ENCODE results near the gene UBE2D4.
"Not testable (repeated sequence)": the region's sequence is repeated elsewhere in the genome, so short reads cannot be mapped to it uniquely, and the experiment has no call there.

UBE2D4 gene

DNA sequence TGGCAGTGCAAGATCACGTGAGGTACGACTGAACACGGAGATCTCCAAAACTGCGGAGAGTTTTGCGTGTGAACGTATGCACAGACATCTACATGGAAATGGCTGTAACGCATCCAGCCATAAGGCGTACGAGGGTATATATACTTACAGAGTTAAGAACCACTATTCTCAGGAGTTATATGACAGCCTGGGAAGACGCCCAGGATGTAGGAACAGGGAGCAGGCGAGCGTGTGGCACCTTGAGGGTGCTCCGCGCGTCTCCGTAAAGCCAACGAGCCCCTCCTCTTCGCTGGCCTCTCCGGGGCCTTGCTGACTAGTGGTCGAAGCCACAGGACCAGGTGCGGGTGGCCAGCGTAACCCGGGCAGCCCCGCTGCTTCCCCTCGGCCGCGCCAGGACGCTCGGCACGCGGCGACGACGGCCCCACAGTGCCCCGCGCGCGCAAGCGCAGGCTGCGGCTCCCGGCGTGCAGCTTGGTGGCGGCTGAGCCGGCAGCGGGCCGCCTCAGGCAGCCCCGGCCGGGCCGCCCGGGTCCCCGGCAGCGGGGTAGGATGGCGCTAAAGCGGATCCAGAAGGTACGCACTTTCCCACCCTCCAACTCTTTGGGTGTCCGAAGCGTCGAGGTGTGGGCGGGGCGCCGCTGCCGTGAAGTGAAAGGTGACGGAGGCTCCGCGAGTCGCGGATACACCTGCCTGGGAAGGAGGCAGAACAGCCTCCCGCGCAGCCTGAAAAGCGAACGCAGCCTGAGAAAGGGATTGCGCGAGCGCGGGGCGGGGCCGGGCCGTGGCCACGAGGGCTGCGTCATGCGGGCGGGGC is at the start of gene UBE2D4:
Gene UBE2D4, plus strand, starts transcription at position 453 of the 814 bp plus-strand sequence. Its CDS starts 97 bp downstream, at position 550.
- DNase-seq (ENCODE audit: low spot score) = peak; percentile 94

- DNase-seq (ENCODE audit: low spot score) = no peak
These were observed 49.1 kb upstream of the UBE2D4 start for GRCh38 chr7:43876976-43877745.

- DNase-seq (ENCODE audit: low spot score) = no peak
These were observed 48.0 kb upstream of the UBE2D4 start for GRCh38 chr7:43877968-43878864.

DNA sequence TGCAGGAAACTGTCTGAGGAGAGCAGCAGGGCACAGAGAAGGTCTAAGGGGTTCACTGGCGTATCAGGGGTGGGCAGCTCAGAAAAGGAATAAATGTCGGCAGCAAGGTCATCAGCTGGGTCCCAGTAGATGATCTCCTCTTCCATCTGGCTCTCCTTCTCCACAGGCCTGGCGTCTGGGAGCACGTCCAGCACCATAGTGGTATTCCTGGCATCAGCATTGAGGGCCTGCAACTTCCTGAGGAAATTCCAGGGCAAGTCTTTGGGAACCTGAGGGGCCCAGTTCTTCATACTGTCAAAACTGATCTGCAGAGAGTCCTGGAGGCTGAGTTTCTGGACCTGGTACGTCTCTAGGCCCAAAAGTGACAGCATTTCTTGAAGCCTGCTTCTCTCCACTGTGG is 47.4 kb upstream of the UBE2D4 start:
- no peak for DNase-seq (ENCODE audit: low spot score)

- DNase-seq (ENCODE audit: low spot score) = no peak
These were observed 46.8 kb upstream of the UBE2D4 start for GRCh38 chr7:43879477-43879876.

- DNase-seq (ENCODE audit: low spot score) = no peak
These were observed 45.6 kb upstream of the UBE2D4 start for GRCh38 chr7:43880596-43880995.

DNA sequence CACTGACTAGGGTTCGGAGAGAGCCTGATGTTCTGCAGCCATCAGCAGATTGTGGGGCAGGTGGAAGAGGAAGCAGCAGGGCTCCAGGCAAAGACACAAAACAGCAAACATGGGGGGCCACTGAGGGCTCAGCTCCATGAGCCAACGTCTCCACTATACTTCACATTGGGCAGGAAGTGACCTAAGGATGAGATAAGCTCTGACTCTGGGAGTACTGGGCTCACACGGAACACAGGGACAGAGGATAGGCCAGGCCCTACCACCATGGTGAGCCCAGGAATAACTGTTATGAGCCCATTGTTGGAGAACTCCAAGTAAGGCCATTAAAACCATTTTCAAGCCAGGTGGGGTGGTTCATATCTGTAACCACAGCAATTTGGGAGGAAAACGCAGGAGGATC is 42.0 kb upstream of the UBE2D4 start:
- DNase-seq (ENCODE audit: low spot score) = no peak

GRCh38 chr7:43884617-43885016 is 41.6 kb upstream of the UBE2D4 start:
- no peak for DNase-seq (ENCODE audit: low spot score)

- no peak for DNase-seq (ENCODE audit: low spot score)
These were observed 37.0 kb upstream of the UBE2D4 start for GRCh38 chr7:43888993-43889945.

DNA sequence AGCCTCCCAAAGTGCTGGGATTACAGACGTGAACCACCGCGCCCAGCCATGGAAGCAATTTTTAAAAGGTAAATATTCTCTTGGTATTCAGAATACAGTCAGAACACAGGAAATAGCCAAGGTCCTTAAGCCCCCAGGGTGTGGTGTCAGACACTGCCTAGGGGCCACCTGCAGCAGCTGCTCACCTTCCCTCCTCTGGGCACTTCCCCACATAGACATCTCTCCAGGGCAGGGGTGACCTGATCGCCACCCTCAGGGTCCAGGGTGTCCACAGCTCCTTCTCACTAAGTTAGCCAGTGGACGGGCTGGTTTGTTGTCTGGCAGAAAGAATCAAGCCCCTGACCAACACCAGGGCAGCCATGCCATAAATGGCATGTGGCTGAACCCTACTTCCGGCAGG is 35.8 kb upstream of the UBE2D4 start:
- DNase-seq (ENCODE audit: low spot score) = no peak

DNA sequence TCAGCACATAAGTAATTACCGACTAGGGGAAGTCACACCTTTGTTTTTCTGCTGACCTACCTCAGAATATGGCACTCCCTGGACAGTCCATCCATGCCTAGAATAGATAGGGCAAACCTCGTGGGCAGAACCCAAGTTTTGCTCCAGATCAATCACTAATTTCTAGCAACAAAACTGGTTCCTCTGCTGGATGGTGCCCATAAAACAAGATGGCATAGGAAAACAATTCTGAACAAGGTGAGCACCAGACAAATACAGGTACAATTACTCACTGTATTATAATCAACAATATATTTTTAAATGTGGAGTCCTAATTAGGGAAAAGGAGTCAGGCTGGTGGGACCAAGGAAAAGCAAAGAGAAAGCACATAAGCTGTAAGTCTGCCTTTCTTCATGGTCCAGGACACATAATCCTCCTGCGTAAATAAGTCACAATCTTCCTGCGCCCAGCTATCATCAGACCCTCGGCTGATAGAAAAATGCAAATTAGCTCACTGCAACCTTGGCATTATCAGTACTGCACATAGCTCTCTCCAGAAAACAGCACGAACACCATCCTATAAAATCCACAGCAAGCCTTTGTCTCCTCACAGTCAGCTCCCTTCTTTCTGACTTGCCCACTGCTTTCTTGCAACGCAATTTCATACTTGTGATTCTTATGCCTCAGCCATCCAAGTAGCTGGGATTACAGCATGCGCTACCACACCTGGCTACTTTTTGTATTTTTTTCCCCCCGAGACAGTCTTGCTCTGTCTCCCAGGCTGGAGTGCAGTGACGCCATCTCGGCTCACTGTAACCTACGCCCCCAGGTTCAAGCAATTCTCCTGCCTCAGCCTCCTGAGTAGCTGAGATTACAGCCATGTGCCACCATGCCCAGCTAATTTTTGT is 34.9 kb upstream of the UBE2D4 start:
- DNase-seq (ENCODE audit: low spot score) = no peak

DNA sequence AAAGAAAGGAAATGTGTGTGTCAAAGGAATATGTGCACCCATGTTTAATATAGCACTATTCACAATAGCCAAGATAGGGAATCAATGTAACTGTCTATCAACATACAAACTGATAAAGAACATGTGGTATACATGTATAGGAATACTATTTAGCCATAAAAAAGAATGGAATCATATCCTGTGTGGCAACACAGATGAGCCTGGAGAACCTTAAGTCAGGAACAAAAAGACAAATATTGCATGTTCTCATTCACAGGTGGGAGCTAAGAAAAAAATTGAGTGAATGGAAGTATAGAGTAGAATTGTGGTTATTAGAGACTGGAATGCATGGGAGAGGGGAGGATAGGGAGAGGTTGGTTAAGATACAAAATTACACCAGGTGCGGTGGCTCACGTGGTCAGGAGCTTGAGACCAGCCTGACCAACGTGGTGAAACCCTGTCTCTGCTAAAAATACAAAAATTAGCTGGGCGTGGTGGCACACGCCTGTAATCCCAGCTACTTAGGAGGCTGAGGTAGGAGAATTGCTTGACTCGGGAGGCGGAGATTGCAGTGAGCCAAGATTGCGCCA is 30.3 kb upstream of the UBE2D4 start:
- no peak for DNase-seq (ENCODE audit: low spot score)

DNA sequence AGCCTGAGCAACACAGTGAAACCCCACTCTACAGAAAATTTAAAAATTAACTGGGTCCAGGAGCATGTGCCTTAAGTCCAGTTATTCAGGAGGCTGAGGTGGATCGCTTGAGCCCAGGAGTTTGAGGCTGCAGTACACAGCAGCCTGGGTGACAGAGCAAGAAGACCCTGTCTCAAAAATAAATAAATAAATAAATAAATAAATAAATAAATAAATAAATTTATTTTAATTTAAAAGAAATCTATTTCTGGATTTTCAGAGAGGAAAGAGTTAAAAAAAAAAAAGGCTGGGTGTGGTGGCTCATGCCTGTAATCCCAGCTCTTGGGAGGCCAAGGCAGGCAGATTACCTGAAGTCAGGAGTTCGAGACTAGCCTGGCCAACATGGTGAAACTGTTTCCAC is 27.7 kb upstream of the UBE2D4 start:
- not testable (repeated sequence) for DNase-seq (ENCODE audit: low spot score)

DNA sequence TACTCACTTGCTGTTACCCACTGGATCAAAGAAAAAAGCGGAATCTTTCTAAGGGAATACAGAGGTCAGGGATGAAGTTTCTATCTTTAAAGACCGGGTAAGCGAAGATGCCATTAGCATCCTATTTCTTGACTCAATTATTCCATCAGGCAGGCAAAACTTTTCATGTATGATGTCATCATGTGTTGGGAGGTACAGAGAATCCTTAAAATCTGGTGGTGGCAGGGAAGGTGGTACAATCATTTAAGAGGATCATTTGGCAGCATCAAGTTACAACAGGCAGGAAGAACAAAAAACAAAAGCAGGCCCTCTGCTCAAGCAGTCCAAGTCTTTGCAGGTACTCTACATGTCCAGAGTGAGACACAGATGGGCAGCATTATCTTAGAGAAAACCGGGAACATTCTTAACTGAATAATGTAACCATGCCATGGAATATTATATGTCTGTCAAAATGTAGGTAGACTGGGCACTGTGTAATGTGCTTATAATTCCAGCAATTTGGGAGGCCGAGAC is 23.6 kb upstream of the UBE2D4 start:
- DNase-seq (ENCODE audit: low spot score) = no peak

DNA sequence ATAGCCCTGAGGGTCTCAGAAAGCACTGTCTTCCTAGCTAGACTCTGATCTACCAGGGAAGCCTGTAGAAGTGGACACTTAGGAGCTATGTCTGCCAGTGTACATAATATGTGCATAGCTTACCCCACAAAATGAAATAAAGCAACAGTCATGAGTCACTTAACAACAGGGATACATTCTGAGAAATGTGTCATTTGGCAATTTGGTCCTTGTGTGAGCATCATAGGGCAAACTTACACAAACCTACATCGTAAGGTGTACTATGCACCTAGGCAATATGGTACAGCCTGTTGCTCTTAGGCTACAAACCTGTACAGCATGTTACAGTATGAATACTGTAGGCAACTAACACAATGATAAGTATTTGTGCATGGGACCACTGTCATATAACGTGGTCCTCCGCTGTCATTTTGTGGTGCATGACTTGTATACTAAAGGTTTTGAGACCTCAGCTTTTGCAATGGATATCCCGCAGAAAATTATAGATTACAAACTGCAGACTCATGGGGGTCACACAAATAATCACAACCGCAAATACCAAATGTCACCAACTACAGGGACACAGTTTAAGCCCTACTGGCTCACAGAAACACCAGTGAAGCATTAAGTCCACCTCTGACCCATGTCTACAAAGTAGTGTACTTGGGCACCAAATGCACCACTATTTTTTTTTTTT is 21.6 kb upstream of the UBE2D4 start:
- no peak for DNase-seq (ENCODE audit: low spot score)

GRCh38 chr7:43905209-43905946 is 20.9 kb upstream of the UBE2D4 start:
- DNase-seq (ENCODE audit: low spot score) = no peak

GRCh38 chr7:43905956-43906330 is 20.3 kb upstream of the UBE2D4 start:
- DNase-seq (ENCODE audit: low spot score) = no peak

GRCh38 chr7:43906331-43907010 is 19.8 kb upstream of the UBE2D4 start, which contains the start of gene URGCP:
Gene URGCP (minus strand): TSS chr7:43906596. CDS start chr7:43906575, 21 bp downstream.
- DNase-seq (ENCODE audit: low spot score) = peak; percentile 60
